Motor neuron (in vitro differentiated cells): ENCODE results near the gene PLVAP. TPM values are rescaled to one million over a fixed set of nuclear protein-coding genes. Genes with fewer than 3 reads are reported as not detected.
A peak's percentile ranks its signal among the peaks of the same experiment; 100 is the strongest.

Experiments
- ATAC-seq, 8 experiments: fragments of 200-7000 bp; cut with Tn5 transposase; replicated peaks in 6 of 8; 2 replicates each; pipeline ENCODE4 v1.8.0; 2021; ENCODE audit warnings: mild to moderate bottlenecking in 8 of 8, moderate library complexity in 8 of 8
- H3K27ac ChIP-seq, 2 donors: fragments of 250-450 bp; sonication (Bioruptor Pico); 2 replicates each; pipeline ENCODE4 v1.9.0; 2021; ENCODE audit warnings: antibody characterized with exemption in 2 of 2, mild to moderate bottlenecking in 2 of 2, moderate library complexity in 1 of 2
- H3K4me1 ChIP-seq, 2 donors: fragments of 250-450 bp; sonication (Bioruptor Pico); replicated peaks in 1 of 2; 2 replicates each; pipeline ENCODE4 v1.6.1; 2021; ENCODE audit warnings: antibody characterized with exemption in 2 of 2, mild to moderate bottlenecking in 2 of 2, moderate library complexity in 1 of 2
- H3K4me3 ChIP-seq, 5 donors: fragments of 250-450 bp; sonication (Bioruptor Pico); 2 replicates each; pipeline ENCODE4 v1.9.0; 2021; ENCODE audit warnings: antibody characterized with exemption in 5 of 5, mild to moderate bottlenecking in 5 of 5, moderate library complexity in 4 of 5
- WGBS, 10 experiments: fragments of 450-650 bp; shearing (Covaris generic); methylation state at CpG; one replicate each; pipeline ENCODE4 v1.0.0; 2022; 5-methylcytosine and 5-hydroxymethylcytosine counted together
- in situ Hi-C, 9 experiments: fragments of 400-800 bp; cut with MboI; loops; one replicate each; pipeline ENCODE4 v1.15.0; 2021; ENCODE audit warnings: low sequenced_read_pairs in 9 of 9, low pct_unique_long_range_greater_than_20kb in 2 of 9; ENCODE audit not compliant: unreplicated experiment in 9 of 9
- total RNA-seq, 8 experiments: library from RNA; unstranded; fragments of 300-600 nt; gene quantifications; 2 replicates each; pipeline versions ENCODE4 v1.2.3 to v1.2.4, GENCODE V29; 2022

Gene PLVAP, protein sequence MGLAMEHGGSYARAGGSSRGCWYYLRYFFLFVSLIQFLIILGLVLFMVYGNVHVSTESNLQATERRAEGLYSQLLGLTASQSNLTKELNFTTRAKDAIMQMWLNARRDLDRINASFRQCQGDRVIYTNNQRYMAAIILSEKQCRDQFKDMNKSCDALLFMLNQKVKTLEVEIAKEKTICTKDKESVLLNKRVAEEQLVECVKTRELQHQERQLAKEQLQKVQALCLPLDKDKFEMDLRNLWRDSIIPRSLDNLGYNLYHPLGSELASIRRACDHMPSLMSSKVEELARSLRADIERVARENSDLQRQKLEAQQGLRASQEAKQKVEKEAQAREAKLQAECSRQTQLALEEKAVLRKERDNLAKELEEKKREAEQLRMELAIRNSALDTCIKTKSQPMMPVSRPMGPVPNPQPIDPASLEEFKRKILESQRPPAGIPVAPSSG
- 1 to 10 TPM in 1 of 8 experiments, under 1 TPM in 6, not detected in 1; 0.05 to 2.5 (median 0.27) TPM for total RNA-seq

DNA sequence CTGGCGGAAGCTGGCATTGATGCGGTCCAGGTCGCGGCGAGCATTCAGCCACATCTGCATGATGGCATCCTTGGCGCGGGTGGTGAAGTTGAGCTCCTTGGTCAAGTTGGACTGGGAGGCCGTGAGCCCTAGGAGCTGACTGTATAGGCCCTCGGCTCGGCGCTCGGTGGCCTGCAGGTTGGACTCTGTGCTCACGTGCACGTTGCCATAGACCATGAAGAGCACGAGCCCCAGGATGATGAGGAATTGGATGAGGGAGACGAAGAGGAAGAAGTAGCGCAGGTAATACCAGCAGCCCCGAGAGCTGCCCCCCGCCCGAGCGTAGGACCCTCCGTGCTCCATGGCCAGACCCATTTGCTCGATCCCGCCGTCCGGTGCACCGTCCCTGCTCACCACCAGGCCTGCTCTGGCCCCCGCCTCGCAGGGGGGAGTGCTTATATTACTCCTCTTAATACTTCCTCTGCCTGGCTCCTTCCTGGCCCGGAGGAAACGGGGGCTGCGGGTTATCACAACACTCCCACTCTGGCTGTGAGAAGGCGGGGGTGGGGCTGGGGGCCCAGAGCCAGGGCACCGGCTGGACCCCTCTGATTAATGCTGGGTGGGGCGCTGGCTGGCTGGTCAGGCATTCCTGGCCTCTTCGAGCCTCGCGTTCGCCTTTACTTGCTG lies at the start of gene PLVAP:
Gene PLVAP, minus strand, starts transcription at position 408 of the 666 bp plus-strand sequence. Its CDS starts 54 bp downstream, at position 354.
- peak in 1 of 8 experiments; percentile 3 for ATAC-seq
- 16 to 100% (median 80%) methylated on average over 1 to 15 of the region's 39 CpGs; no CpG with 5 or more reads in 5 of the 10 experiments for WGBS, 10 experiments
- H3K4me1 ChIP-seq: no peaks in the 10 kb centered on the region
- no peak within 1 kb of the TSS for H3K4me3 ChIP-seq
- in situ Hi-C loops: no loop called here
- no peak within 1 kb of the TSS for H3K27ac ChIP-seq

DNA sequence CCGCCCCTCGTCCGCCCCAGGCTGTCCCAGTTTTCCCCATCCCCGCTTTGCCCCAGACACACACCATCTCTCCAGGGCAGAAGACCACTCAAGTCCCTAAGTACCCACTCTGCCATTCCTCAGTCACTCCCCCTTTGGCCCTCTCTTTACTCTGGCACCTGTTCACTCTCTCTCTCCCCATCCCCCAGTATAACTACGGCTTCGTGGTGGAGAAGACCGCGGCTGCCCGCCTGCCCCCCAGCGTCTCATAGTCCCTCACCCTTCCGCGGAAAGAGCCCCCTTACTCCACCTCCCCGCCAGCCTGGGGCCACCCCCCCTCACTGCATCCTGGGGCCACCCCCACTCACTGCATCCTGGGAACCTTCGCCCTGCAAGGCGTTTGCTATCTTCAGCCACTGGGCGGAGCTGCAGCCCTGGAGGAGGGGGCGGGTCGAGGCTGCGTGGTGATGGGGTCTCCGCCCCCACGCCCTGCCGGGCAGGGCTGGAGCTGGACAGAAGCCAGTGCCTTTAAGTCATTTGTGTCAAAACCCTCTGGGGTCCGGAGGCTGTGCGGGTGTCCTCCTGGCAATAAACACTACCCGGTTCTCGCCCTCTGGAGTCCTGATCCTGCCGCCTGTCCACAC lies 47.7 kb upstream of the PLVAP start:
- peak; percentile 41 to 84 (median 82) for ATAC-seq
- WGBS, 10 experiments: 0 to 100% methylated on average over 1 to 2 of the region's 27 CpGs; no CpG with 5 or more reads in 8 of the 10 experiments
- Histone ChIP-seq H3K27ac (no peak overlapping the region), H3K4me1 (no peaks in the 10 kb centered on the region), H3K4me3 (no peak overlapping the region)
- in situ Hi-C loops: no loop called here

DNA sequence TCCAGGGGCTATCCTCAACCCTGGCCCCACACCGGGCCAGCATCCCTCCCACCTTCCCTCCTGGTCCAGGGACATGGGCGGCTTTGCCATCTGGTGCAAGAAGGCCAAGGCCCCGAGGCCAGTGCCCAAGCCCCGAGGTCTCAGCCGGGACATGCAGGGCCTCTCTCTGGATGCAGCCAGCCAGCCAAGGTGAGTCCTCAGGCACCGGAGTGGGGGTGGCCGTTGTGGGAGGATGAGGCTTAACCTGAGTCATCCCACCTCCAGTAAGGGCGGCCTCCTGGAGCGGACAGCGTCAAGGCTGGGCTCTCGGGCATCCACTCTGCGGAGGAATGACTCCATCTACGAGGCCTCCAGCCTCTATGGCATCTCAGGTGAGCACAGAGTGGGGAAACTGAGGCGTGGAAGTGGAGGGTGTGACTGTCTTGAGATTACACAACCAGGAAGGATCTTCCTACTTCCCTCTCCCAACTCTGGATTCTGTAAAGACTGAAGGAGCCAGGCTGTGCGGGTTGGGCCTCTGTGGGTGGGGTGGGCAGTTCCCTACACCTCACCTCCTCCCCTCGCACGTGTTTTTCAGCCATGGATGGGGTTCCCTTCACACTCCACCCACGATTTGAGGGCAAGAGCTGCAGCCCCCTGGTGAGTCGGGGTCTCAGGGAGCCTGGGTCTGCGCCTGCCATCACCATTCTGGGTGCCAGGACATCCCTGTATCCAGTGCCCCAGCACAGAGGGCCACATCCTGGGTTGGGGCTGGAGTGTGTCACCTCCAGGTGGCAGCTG lies 46.5 kb upstream of the PLVAP start:
- Histone ChIP-seq H3K4me3 (no peak overlapping the region), H3K27ac (no peak overlapping the region), H3K4me1 (peaks cover 4 to 5% of the 10 kb centered on the region in 2 donors)
- no peak for ATAC-seq
- in situ Hi-C loops: no loop called here
- WGBS, 10 experiments: 67 to 90% (median 86%) methylated on average over 2 to 3 of the region's 20 CpGs; no CpG with 5 or more reads in 7 of the 10 experiments

DNA sequence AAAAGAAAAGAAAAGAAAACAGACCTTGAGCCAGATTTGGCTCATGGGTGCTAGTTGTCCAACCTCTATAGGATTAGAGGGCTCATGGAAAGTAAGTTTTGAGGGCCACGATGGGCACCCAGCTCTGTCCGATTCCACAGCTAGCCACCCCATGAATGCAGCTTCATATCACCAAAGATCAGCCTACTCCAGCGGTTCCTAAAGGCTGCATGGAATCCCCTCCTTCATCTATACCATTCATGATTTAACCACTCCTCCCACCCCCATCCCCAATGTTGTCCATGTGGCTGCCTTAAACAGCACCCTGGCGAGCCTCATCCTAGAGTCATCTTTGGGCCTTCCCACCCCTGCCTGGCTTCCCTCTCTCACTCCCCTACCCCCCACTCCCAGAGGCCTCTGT lies 44.8 kb upstream of the PLVAP start:
- 94 to 100% methylated on average over 2 to 3 of the region's 4 CpGs; no CpG with 5 or more reads in 8 of the 10 experiments for WGBS, 10 experiments

DNA sequence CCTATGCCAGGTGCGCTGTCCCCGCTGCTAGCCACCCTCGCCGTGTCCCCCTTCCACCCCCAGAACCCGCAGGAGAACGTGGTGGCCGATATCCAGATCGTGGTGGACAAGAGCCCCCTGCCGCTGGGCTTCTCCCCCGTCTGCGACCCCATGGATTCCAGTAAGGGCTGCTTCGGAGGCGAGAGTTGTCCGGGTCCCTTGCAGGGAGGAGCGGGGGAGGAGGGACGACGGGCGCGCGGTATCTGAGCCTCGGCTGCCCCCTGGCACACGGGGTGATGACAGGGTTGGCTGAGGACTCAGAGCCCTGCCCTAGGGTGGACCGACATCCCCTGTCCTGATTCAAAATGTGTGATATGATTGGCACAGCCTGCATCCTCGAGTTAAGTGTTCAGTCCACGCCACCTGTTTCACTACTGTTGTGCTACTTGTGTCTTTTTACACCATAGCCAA lies 43.4 kb upstream of the PLVAP start:
- ATAC-seq: peak in 5 of 8 experiments; percentile 5 to 32 (median 23)
- Histone ChIP-seq H3K4me1 (peaks cover 7 to 8% of the 10 kb centered on the region in 2 donors), H3K4me3 (peak overlapping the region; percentile 73 to 93 (median 84)), H3K27ac (peak overlapping the region in 1 of 2 donors; percentile 68)
- in situ Hi-C loops: no loop called here
- WGBS, 10 experiments: 0 to 80% (median 13%) methylated on average over 1 to 4 of the region's 25 CpGs; no CpG with 5 or more reads in 6 of the 10 experiments

More for the DNA sequence above, 44.8 kb upstream of the PLVAP start:
- no peak overlapping the region for H3K27ac ChIP-seq
- ATAC-seq: no peak
- in situ Hi-C loops: no loop called here
- peaks cover 4 to 5% of the 10 kb centered on the region in 2 donors for H3K4me1 ChIP-seq
- H3K4me3 ChIP-seq: no peak overlapping the region

DNA sequence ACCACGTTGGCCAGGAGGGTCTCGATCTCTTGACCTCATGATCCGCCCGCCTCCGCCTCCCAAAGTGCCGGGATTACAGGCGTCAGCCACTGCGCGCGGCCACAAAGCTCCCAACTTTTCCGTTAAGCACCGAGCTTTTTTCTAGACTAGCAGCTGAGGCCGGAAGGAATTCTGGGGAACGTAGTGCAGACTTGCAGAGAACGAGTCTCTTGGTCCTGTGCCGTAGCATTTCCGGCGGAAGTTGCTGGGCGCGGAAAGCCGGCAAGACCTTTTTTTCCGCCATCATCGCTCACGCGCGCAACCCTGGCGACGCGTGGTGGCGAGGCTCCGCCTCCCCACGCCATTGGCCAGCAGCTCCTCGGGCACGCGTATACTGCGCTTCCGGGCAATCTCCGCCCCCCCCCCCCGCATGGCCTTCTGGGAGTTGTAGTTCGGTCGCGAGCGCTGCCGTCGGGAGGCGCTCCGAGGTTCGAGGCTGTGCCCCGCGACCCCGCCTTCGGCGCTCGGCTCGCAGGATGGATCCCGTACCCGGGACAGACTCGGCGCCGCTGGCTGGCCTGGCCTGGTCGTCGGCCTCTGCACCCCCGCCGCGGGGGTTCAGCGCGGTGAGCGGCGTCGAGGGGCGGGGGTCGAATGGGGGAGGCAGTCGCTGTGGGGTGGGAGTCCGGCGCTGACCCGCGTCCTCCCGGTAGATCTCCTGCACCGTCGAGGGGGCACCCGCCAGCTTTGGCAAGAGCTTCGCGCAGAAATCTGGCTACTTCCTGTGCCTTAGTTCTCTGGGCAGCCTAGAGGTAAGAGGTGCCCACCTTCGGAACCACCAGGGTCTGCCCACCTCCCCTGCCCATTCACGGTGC lies 42.7 kb upstream of the PLVAP start, which contains the start of gene MVB12A:
Gene MVB12A, plus strand, starts transcription at position 427 of the 854 bp plus-strand sequence. Its CDS starts 89 bp downstream, at position 516.
- H3K4me3 ChIP-seq: peak within 1 kb of the TSS; percentile 73 to 93 (median 84)
- ATAC-seq: peak; percentile 87 to 95 (median 92)
- in situ Hi-C loops: no loop called here
- peaks cover 8 to 13% of the 10 kb centered on the region in 2 donors for H3K4me1 ChIP-seq
- H3K27ac ChIP-seq: peak within 1 kb of the TSS; percentile 38 to 68
- 0 to 4% (median 1%) methylated on average over 1 to 17 of the region's 85 CpGs; no CpG with 5 or more reads in 5 of the 10 experiments for WGBS, 10 experiments

DNA sequence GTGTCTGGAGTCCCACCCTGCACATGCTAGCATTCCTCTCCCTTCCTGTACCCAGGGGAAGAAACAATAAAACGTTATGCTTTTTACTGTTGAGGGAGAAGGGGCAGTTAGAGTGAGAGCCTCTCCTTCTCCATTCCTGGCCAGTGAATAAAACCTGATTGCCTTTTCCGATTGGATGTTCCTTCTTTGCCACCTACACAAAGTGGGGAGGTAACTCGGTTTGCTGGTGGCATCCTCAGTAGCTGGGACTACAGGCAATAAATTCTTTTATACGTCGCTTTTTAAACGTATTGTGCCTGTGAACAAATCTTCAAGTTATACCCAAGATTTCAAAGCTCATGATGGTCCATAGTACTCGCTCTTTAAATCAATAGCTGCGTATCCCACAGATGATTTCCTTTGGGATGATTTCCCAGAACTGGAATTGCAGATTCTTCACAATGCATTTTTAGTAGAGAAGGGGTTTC lies 42.0 kb upstream of the PLVAP start:
- Histone ChIP-seq H3K4me3 (peak overlapping the region; percentile 26 to 39 (median 28)), H3K27ac (peak overlapping the region; percentile 38 to 57), H3K4me1 (peaks cover 10 to 15% of the 10 kb centered on the region in 2 donors)
- 0 to 70% (median 47%) methylated on average over 1 to 8 of the region's 8 CpGs; no CpG with 5 or more reads in 3 of the 10 experiments for WGBS, 10 experiments
- in situ Hi-C loops: no loop called here
- ATAC-seq: peak in 1 of 8 experiments; percentile 2

DNA sequence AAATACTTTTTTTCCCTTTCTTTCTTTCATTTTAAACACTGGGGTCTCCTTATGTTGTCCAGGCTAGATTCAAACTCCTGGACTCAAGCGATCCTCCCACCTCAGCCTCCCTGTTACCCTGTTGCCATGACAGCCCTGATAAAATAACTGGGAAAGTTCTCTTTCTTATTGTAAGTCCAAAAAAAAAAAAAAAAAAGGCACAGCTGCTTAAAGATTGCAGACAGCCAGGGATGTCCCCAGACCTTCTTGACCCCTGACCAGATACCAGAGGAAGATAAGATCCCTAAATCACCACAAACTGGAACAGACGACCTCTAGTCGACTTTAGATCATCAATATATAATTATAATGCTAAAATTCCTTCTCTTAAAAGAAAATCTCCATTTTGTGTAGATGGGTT lies 41.6 kb upstream of the PLVAP start:
- Histone ChIP-seq H3K4me3 (peak overlapping the region in 2 of 5 donors; percentile 28 to 39), H3K27ac (peak overlapping the region; percentile 38 to 57), H3K4me1 (peaks cover 10 to 15% of the 10 kb centered on the region in 2 donors)
- WGBS, 10 experiments: 20 to 89% (median 74%) methylated on average over 1 to 3 of the region's 3 CpGs; no CpG with 5 or more reads in 2 of the 10 experiments
- in situ Hi-C loops: no loop called here
- no peak for ATAC-seq

DNA sequence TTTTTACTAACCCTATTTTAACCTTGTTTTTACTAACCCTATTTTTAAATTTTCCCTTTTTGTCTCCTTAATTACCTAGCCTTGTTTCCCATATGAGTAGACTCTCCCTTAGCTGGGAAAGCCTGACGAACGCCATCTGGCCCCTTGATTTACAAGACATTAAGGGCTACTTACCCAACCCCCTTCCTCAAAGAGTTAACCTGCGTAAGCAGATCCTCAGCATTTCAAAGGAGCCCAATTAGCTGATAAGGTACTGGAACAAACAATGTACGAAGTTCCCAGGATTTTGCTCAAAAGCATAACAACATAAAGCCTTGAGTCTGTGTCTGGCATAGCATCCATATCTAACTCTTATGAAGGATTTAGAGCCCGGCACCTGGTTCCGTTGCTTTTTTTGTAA lies 38.0 kb upstream of the PLVAP start:
- 13 to 70% (median 51%) methylated on average over 2 to 6 of the region's 6 CpGs; no CpG with 5 or more reads in 1 of the 10 experiments for WGBS, 10 experiments
- no peak for ATAC-seq
- Histone ChIP-seq H3K4me1 (peaks cover 25 to 31% of the 10 kb centered on the region in 2 donors), H3K4me3 (no peak overlapping the region), H3K27ac (no peak overlapping the region)
- in situ Hi-C loops: no loop called here

DNA sequence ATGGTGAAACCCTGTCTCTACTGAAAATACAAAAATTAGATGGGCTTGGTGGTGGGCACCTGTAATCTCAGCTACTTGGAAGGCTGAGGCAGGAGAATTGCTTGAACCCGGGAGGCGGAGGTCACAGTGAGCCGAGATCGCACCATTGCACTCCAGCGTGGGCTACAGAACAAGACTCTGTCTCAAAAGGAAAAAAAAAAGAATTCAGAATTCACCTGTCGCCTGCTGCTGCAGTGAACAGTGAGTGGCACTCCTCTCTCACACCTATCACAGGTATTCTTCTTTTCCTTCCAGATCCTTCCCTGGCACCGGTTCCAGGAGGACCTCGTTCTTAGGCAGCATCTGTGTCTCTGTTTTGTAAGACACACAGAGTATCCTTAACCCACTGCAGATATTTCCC lies 37.0 kb upstream of the PLVAP start:
- in situ Hi-C loops: no loop called here
- 17 to 100% (median 64%) methylated on average over 1 to 5 of the region's 8 CpGs; no CpG with 5 or more reads in 5 of the 10 experiments for WGBS, 10 experiments
- Histone ChIP-seq H3K4me1 (peaks cover 24 to 29% of the 10 kb centered on the region in 2 donors), H3K4me3 (no peak overlapping the region), H3K27ac (no peak overlapping the region)
- no peak for ATAC-seq

DNA sequence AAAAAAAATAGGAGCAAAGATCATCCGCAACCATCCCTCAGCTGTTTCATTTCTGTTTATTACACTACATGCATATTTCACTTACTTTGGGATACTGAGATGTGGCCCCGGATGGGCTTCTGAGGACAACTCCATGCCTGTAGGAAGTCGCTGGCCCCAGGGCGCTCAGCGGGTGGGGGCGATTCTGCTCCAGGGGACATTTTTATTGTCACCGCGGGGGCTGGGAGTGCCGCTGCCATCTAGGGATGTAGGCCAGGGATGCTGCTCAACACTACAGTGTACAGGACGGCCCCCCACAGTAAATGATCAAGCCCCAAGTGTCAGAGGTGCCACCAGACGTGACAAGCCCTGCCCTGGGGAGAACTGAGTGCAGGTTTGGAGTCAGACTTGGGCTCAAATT lies 34.7 kb upstream of the PLVAP start:
- peaks cover 26 to 33% of the 10 kb centered on the region in 2 donors for H3K4me1 ChIP-seq
- ATAC-seq: peak in 2 of 8 experiments; percentile 7 to 10
- H3K27ac ChIP-seq: peak overlapping the region in 1 of 2 donors; percentile 17
- in situ Hi-C loops: no loop called here
- 15 to 100% (median 66%) methylated on average over 1 to 11 of the region's 11 CpGs; no CpG with 5 or more reads in 2 of the 10 experiments for WGBS, 10 experiments
- no peak overlapping the region for H3K4me3 ChIP-seq
